Suppressor macrophage (primary cell): ENCODE measurements around the gene NDUFA8.

Experiments
- DNase-seq, 4 experiments: peaks; one replicate each; pipeline ENCODE4 v3.0.0-alpha.2; 2020 to 2022

NDUFA8 gene

GRCh38 chr9:122097679-122098315, 61.8 kb downstream of the NDUFA8 start:
- no peak for DNase-seq

- no peak for DNase-seq
Observed at GRCh38 chr9:122096620-122097415, 62.8 kb downstream of the NDUFA8 start.

DNA sequence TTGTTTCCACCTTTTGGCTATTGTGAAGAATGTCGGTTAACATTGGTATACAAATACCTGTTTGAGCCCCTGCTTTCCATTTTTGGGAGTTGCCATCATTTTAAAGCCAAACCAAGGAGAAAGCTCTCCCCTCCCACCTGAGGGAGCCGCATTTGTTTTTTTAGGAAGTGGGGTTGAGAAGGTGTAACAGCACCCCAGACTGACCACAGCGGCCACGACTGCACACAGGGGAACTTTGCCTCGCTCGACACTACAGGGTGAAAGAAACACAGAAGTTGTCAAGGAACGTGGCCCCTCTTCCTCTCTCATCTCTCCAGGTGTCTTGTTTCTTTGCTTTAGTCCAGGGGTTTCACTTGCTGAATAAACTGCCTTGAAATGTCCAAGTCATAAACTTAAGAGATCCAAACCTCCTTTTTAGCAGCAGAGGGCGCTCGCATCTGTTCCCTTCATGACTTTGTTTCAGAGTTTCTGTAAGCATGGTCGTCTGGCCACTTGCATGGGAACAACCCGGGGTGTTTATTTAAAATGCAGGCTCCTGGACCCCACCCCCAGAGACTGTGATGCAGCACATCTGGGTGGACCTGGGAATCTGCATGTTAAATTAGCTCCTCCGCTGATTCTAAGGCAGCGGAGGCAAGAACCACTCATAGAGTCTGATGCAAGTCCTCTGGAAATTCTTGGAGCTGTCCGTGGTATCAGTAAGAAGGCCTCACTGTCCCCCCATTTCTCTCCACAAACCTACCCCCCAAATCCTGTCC, 64.4 kb downstream of the NDUFA8 start:
- DNase-seq, result peak; percentile 67 to 76 (median 72)
